IPS-11a (cell line): Measurements from ENCODE around the gene RPS6KL1.
A peak's percentile ranks its signal among the peaks of the same experiment; 100 is the strongest.
"Not testable (repeated sequence)": the region's sequence is repeated elsewhere in the genome, so short reads cannot be mapped to it uniquely, and the experiment has no call there.

ENCODE experiments used
- H3K4me3 ChIP-seq: one replicate; pipeline ENCODE4 v1.5.1; 2013; ENCODE audit warnings: low read depth, low read length, control low read depth

Gene RPS6KL1

GRCh38 chr14:74936151-74936550 is 13.1 kb upstream of the RPS6KL1 start:
- H3K4me3 ChIP-seq = no peak overlapping the region

- no peak overlapping the region for H3K4me3 ChIP-seq
These were observed 12.3 kb upstream of the RPS6KL1 start for GRCh38 chr14:74935360-74935680.

- H3K4me3 ChIP-seq = no peak overlapping the region
These were observed 11.7 kb upstream of the RPS6KL1 start for GRCh38 chr14:74934476-74935359.

- H3K4me3 ChIP-seq = no peak overlapping the region
These were observed 11.0 kb upstream of the RPS6KL1 start for GRCh38 chr14:74934041-74934440.

- H3K4me3 ChIP-seq = not testable (repeated sequence)
These were observed 9.9 kb upstream of the RPS6KL1 start for GRCh38 chr14:74932936-74933335.

- H3K4me3 ChIP-seq = no peak overlapping the region
These were observed 9.4 kb upstream of the RPS6KL1 start for GRCh38 chr14:74932401-74932901.

GRCh38 chr14:74931744-74932143 is 8.7 kb upstream of the RPS6KL1 start:
- H3K4me3 ChIP-seq = not testable (repeated sequence)

GRCh38 chr14:74929242-74929641 is 6.2 kb upstream of the RPS6KL1 start:
- H3K4me3 ChIP-seq = no peak overlapping the region

- no peak overlapping the region for H3K4me3 ChIP-seq
These were observed 4.2 kb upstream of the RPS6KL1 start for GRCh38 chr14:74927225-74927624.

- H3K4me3 ChIP-seq = no peak overlapping the region
These were observed 1.0 kb upstream of the RPS6KL1 start for GRCh38 chr14:74924061-74924460.

GRCh38 chr14:74921987-74922751 is 891 bp downstream of the RPS6KL1 start:
- peak overlapping the region; percentile 85 for H3K4me3 ChIP-seq

GRCh38 chr14:74921053-74921620 is 1.9 kb downstream of the RPS6KL1 start:
- H3K4me3 ChIP-seq = no peak overlapping the region

- no peak overlapping the region for H3K4me3 ChIP-seq
These were observed 2.8 kb downstream of the RPS6KL1 start for GRCh38 chr14:74920281-74920680.

- no peak overlapping the region for H3K4me3 ChIP-seq
These were observed 3.5 kb downstream of the RPS6KL1 start for GRCh38 chr14:74919421-74920165.

- H3K4me3 ChIP-seq = no peak overlapping the region
These were observed 4.7 kb downstream of the RPS6KL1 start for GRCh38 chr14:74918380-74918779.

GRCh38 chr14:74917646-74918081 is 5.4 kb downstream of the RPS6KL1 start:
- no peak overlapping the region for H3K4me3 ChIP-seq

GRCh38 chr14:74917178-74917543 is 5.9 kb downstream of the RPS6KL1 start:
- no peak overlapping the region for H3K4me3 ChIP-seq

- H3K4me3 ChIP-seq = no peak overlapping the region
These were observed 7.2 kb downstream of the RPS6KL1 start for GRCh38 chr14:74915826-74916225.

GRCh38 chr14:74915426-74915825 is 7.6 kb downstream of the RPS6KL1 start:
- no peak overlapping the region for H3K4me3 ChIP-seq

- H3K4me3 ChIP-seq = no peak overlapping the region
These were observed 9.0 kb downstream of the RPS6KL1 start for GRCh38 chr14:74913986-74914573.
